IPS-15b (cell line): ENCODE results near the gene DIP2A.

Source experiments
- H3K27me3 ChIP-seq: one replicate; pipeline ENCODE4 v1.6.1; 2013; ENCODE audit warnings: low read length; ENCODE audit not compliant: control insufficient read depth, insufficient read depth
- H3K36me3 ChIP-seq: one replicate; pipeline ENCODE4 v1.6.1; 2013; ENCODE audit warnings: low read length; ENCODE audit not compliant: control insufficient read depth, insufficient read depth
- H3K4me1 ChIP-seq: one replicate; pipeline ENCODE4 v1.6.1; 2013; ENCODE audit warnings: mild to moderate bottlenecking, low read length; ENCODE audit not compliant: control insufficient read depth, insufficient read depth
- H3K4me3 ChIP-seq: one replicate; pipeline ENCODE4 v1.5.1; 2013; ENCODE audit warnings: low read depth, low read length
- H3K9ac ChIP-seq: one replicate; pipeline ENCODE4 v1.6.1; 2013; ENCODE audit warnings: low read depth, mild to moderate bottlenecking, low read length
- H3K9me3 ChIP-seq: one replicate; pipeline ENCODE4 v1.6.1; 2013; ENCODE audit warnings: mild to moderate bottlenecking, low read length; ENCODE audit not compliant: control insufficient read depth, insufficient read depth

The DIP2A gene

DNA sequence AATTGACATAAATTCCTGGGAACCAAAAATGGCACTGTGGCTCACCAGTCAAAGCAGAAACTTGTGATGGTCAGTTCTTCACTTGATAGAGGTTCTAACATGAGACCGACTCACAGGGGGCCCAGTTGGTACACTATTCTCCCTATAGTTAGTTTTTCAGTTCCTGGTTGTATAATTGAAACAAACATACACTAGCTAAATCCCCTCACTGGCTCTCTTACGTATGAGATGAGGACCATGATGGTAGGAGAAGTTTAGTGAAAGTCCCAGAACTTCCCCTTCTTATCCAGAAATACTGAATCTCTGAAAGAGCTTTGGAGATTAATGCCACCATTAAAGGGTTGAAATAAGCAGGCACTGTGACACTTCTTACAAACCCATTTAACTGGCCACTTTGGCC, 148.9 kb downstream of the DIP2A start:
- Histone ChIP-seq H3K9ac (no peak overlapping the region), H3K36me3 (no peaks in the 10 kb centered on the region), H3K4me3 (no peak overlapping the region), H3K4me1 (peaks cover 12% of the 10 kb centered on the region), H3K27me3 (no peaks in the 10 kb centered on the region), H3K9me3 (peaks cover 3% of the 10 kb centered on the region)

DNA sequence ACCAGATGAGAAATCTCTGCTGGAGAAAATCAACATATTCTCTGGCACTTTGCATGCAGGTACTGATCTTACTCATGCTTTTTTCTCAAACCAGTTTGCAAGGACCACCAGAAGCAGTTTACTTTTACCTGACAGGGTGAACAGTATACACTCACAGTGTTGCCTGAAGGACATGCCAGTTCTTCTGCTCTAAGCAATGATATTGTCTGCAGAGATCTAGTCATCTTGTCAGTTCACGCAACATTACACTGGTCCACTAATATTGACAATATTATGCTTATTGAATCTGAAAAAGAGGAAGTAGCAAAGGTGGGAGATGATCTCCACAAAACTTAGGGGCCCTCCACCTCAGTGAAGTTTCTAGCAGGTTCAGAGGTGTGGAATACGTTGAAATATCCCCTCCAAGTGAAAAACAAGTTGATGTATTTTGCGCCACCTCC, 150.0 kb downstream of the DIP2A start:
- H3K4me3 ChIP-seq = no peak overlapping the region
- H3K4me1 ChIP-seq = peaks cover 10% of the 10 kb centered on the region
- H3K36me3 ChIP-seq = no peaks in the 10 kb centered on the region
- H3K27me3 ChIP-seq = no peaks in the 10 kb centered on the region
- no peak overlapping the region for H3K9ac ChIP-seq
- peaks cover 3% of the 10 kb centered on the region for H3K9me3 ChIP-seq

DNA sequence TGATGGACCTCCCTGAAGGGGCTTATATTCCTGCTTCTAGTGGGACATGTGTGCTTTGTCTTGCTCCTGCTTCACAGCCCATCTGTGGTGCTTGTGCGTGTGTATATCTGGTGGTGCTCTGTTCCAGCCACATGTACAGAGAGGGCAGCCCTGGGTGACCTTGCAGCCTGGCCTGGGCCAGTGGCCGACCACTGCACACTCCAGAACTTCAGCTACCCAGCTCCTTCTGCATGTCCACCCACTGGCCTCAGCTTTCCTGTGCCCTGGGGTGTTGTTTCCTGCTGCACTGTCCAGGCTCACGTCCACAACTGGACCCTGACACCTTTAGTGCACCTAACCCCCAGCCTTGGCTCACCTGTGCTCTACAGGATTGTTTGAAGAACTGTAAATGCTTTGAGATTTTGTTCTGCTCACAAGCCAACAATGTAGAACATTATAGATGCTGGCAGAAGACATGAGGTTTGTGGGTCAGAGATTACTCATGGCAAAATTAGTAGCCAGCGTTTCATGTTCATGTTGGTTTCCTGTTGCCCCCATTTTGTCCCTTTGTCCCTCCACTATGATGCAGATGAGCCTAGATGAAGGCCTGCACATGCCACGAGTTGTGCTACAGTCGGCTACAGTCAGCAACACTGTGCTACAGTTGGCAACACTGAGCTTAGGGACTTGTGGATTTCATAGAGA, 151.5 kb downstream of the DIP2A start:
- H3K9ac ChIP-seq = no peak overlapping the region
- no peak overlapping the region for H3K4me3 ChIP-seq
- H3K4me1 ChIP-seq = peaks cover 3% of the 10 kb centered on the region
- H3K27me3 ChIP-seq = no peaks in the 10 kb centered on the region
- H3K9me3 ChIP-seq = peaks cover 3% of the 10 kb centered on the region
- H3K36me3 ChIP-seq = no peaks in the 10 kb centered on the region

DNA sequence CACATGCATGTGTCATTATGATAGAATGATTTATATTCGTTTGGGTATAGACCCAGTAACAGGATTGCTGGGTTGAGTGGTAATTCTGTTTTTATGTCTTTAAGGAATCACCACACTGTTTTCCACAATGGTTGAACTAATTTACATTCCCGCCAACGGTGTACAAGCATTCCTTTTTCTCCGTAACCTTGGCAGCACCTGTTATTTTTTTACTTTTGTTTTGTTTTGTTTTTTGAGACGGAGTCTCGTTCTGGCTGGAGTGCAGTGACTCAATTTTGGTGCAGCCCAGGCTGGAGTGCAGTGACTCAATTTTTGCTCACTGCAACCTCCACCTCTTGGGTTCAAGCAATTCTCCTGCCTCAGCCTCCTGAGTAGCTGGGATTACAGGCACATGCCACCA, 154.7 kb downstream of the DIP2A start:
- H3K27me3 ChIP-seq = no peaks in the 10 kb centered on the region
- no peaks in the 10 kb centered on the region for H3K4me1 ChIP-seq
- no peaks in the 10 kb centered on the region for H3K36me3 ChIP-seq
- no peak overlapping the region for H3K9ac ChIP-seq
- H3K4me3 ChIP-seq = no peak overlapping the region
- H3K9me3 ChIP-seq = peaks cover 3% of the 10 kb centered on the region

DNA sequence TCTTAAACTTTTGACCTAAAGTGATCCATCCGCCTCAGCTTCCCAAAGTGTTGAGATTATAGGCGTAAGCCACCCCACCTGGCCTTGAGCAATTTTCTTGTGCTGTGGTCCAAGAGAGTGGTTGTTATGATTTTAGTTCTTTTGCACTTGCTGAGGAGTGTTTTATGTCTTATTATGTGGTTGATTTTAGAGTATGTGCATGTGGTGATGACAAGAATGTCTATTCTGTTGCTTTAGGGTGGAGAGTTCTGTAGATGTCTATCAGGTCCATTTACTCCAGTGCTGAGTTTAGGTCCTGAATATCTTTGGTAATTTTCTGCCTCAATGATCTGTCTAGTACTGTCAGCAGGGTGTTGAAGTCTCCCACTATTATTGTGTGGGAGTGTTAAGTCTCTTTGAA, 157.4 kb downstream of the DIP2A start:
- H3K9ac ChIP-seq = no peak overlapping the region
- H3K9me3 ChIP-seq = no peaks in the 10 kb centered on the region
- no peaks in the 10 kb centered on the region for H3K27me3 ChIP-seq
- H3K36me3 ChIP-seq = no peaks in the 10 kb centered on the region
- no peak overlapping the region for H3K4me3 ChIP-seq
- peaks cover 7% of the 10 kb centered on the region for H3K4me1 ChIP-seq

DNA sequence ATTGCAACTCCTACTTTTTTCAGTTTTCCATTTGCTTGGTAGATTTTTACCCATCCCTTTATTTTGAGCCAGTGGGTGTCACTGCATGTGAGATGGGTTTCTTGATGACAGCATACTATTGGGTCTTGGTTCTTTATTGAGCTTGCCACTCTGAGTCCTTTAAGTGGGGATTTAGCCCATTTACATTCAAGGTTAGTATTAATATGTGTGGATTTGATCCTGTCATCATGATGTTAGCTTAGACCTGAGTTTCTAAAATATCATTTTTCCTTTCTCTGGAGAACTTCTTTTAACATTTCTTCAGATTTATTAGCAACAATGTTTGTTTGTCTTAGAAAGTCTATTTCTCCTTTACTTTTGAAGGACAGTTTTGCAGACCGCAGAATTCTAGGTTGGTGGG, 158.0 kb downstream of the DIP2A start:
- H3K36me3 ChIP-seq = no peaks in the 10 kb centered on the region
- H3K9me3 ChIP-seq = no peaks in the 10 kb centered on the region
- H3K4me1 ChIP-seq = peaks cover 7% of the 10 kb centered on the region
- no peak overlapping the region for H3K9ac ChIP-seq
- no peaks in the 10 kb centered on the region for H3K27me3 ChIP-seq
- H3K4me3 ChIP-seq = no peak overlapping the region

DNA sequence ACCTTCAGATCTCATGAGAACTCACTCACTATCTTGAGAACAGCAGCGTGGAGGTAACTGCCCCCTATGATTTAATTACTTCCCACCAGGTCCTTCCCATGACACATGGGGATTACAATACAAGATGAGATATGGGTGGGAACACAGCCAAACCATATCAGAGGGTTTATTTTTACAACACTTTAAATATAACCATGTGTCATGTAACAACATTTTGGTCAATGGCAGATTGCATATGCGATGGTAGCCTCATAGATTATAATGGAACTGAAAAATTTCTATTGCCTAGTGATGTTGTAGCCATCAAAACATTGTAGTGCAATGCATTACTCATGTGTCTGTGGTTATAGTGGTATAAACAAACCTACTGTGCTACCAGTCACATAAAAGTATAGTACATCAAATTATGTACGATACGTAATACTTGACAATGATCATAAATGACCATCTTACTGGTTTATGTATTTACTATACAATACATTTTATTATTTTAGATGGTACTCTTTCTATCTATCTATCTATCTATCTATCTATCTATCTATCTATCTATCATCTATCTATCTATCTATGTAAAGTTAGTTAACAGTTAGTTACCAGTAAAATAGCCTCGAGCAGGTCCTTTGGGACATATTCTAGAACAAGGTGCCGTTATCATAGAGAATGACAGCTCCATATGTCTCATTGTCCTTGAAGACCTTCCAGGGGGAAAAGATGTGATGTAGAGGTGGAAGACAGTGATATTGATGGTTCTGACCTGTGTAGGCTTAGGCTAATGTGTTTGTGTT, 158.8 kb downstream of the DIP2A start:
- Histone ChIP-seq H3K27me3 (no peaks in the 10 kb centered on the region), H3K36me3 (no peaks in the 10 kb centered on the region), H3K4me3 (no peak overlapping the region), H3K9ac (no peak overlapping the region), H3K4me1 (peaks cover 9% of the 10 kb centered on the region), H3K9me3 (no peaks in the 10 kb centered on the region)

DNA sequence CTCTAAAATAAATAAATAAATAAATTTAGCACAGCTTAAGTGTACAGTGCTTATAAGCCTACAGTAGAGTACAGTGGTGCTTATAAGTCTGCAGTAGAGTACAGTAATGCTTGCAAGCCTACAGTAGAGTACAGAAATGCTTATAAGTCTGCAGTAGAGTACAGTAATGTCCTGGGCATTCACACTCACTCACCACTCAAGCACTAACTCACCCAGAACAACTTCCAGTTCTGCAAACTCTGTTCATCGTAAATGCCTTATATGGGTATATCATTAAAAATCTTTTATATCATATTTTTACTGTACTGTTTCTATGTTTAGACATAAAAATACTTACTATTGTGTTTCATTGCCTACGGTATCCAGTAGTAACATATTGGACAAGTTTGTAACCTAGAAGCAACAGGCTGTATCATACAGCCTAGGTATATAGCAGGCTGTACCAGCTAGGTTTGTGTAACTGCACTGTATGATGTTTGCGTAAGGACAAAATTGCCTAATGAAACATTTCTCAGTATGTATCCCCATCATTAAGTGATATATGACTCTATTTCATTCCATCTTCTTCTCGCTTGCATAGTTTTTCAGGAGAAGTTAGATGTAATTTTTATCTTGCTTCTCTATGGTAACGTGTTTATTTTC, 160.2 kb downstream of the DIP2A start:
- no peaks in the 10 kb centered on the region for H3K36me3 ChIP-seq
- peaks cover 9% of the 10 kb centered on the region for H3K4me1 ChIP-seq
- no peaks in the 10 kb centered on the region for H3K27me3 ChIP-seq
- H3K4me3 ChIP-seq = no peak overlapping the region
- no peak overlapping the region for H3K9ac ChIP-seq
- H3K9me3 ChIP-seq = no peaks in the 10 kb centered on the region
